Panc1 (cell line): ENCODE measurements around the gene SPRN. TPM values are rescaled to one million over a fixed set of nuclear protein-coding genes. Genes with fewer than 3 reads are reported as not detected.

ENCODE experiments used
- ATAC-seq: fragments of 200-7000 bp; cut with Tn5 transposase; 2 replicates; pipeline ENCODE4 v1.9.1; 2020; ENCODE audit warnings: mild to moderate bottlenecking, moderate library complexity
- BruUV-seq: library from RNA; stranded (reverse); fragments of 400-500 nt; replicated peaks from 2 replicates; lab custom pipeline; 2021; lab: Mats Ljungman, UMichigan
- CTCF ChIA-PET: fragments of 300-600 bp; sonication (Branson Sonifier 250); formaldehyde crosslinking; loops from one replicate; lab custom pipeline; 2022; ENCODE audit warnings: antibody characterized with exemption; lab: Charles Lee
- POLR2A ChIA-PET: fragments of 300-600 bp; sonication (Branson Sonifier 250); formaldehyde crosslinking; loops from one replicate; lab custom pipeline; 2022; ENCODE audit warnings: antibody characterized with exemption; lab: Charles Lee
- DNase-seq: peaks from one replicate; pipeline ENCODE4 v3.0.0-alpha.2; 2010; ENCODE audit warnings: low read depth, low spot score
- H3K27ac ChIP-seq: 2 replicates; pipeline ENCODE4 v1.5.1; 2011; ENCODE audit warnings: mild to moderate bottlenecking, low read length, inconsistent platforms
- H3K27me3 ChIP-seq: fragments of 200-500 bp; sonication (Bioruptor generic); 2 replicates; pipeline ENCODE4 v1.6.0; 2014; ENCODE audit warnings: low read length, inconsistent platforms; ENCODE audit not compliant: control insufficient read depth, insufficient read depth
- H3K36me3 ChIP-seq: fragments of 200-500 bp; sonication (Bioruptor generic); 2 replicates; pipeline ENCODE4 v1.5.1; 2014; ENCODE audit warnings: inconsistent platforms, mild to moderate bottlenecking, low read length, moderate library complexity; ENCODE audit not compliant: control insufficient read depth, insufficient read depth
- H3K4me1 ChIP-seq: 2 replicates; pipeline ENCODE4 v1.5.1; 2011; ENCODE audit warnings: inconsistent platforms, mild to moderate bottlenecking, low read length, moderate library complexity; ENCODE audit not compliant: control insufficient read depth, insufficient read depth
- H3K4me3 ChIP-seq, 2 experiments: 2 replicates each; pipeline ENCODE4 v1.5.1; 2011 to 2012; ENCODE audit warnings: low read depth in 2 of 2, low read length in 2 of 2, mild to moderate bottlenecking in 2 of 2, inconsistent platforms in 1 of 2, moderate library complexity in 1 of 2
- H3K9me3 ChIP-seq: fragments of 200-500 bp; sonication (Bioruptor generic); 2 replicates; pipeline ENCODE4 v1.5.1; 2014; ENCODE audit warnings: low read depth, mild to moderate bottlenecking, inconsistent platforms, low read length, moderate library complexity; ENCODE audit not compliant: control insufficient read depth, insufficient read depth
- POLR2AphosphoS5 ChIP-seq: IDR thresholded peaks from 2 replicates; pipeline ENCODE4 v1.6.1; 2012; ENCODE audit warnings: mild to moderate bottlenecking, low read depth, low read length, moderate library complexity
- REST ChIP-seq, 2 experiments: IDR thresholded peaks; 2 replicates each; pipeline ENCODE4 v1.6.1; 2011 to 2012; ENCODE audit warnings: low read depth in 2 of 2, control low read depth in 1 of 2, low read length in 1 of 2, mild to moderate bottlenecking in 1 of 2, moderate library complexity in 1 of 2; ENCODE audit not compliant: insufficient read depth in 1 of 2
- SIN3A ChIP-seq: IDR thresholded peaks from 2 replicates; pipeline ENCODE4 v1.6.1; 2012; ENCODE audit warnings: low read depth, mild to moderate bottlenecking, low read length, moderate library complexity, borderline replicate concordance; ENCODE audit not compliant: insufficient read depth
- TCF7L2 ChIP-seq: IDR thresholded peaks from 2 replicates; pipeline ENCODE4 v1.6.1; 2011; ENCODE audit warnings: mild to moderate bottlenecking, low read depth, low read length, inconsistent platforms
- in situ Hi-C: cut with HindIII; loops from 2 replicates; pipeline ENCODE4 v1.10.0; 2016; ENCODE audit warnings: low sequenced_read_pairs, low pct_unique_long_range_greater_than_20kb
- intact Hi-C: fragments of 100-400 bp; cut with micrococcal nuclease; formaldehyde crosslinking; loops from one replicate; pipeline ENCODE4 v1.10.0; 2022; ENCODE audit not compliant: unreplicated experiment
- total RNA-seq: library from RNA; stranded (reverse); gene quantifications from one replicate; pipeline ENCODE4 v1.2.1, GENCODE V29; 2021; ENCODE audit not compliant: unreplicated experiment
- TF ChIP-seq, protein P1 (sequence below): fragments of 450-650 bp; IDR thresholded peaks from 2 replicates; pipeline ENCODE4 v1.5.1; 2017; ENCODE audit warnings: mild to moderate bottlenecking

Gene SPRN
- total RNA-seq, 1 experiment from 2014 or later, result 0.64 TPM

DNA sequence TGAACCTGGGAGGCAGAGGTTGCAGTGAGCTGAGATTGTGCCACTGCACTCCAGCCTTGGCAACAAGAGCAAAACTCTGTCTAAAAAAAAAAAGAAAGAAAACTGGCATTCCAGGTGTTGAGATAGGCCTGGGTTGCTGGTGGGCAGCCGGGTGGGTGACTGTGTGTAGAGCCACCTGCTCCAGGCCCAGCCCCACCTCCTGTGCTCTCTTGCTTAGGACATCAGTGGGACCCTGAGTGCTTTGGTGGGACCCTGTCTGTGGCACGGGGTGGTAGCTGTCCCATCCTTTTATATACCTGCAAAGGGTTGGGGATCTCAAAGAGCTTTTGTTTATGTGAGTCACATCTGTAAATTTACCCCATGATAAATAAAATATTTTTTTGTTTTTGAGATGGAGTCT, 39.2 kb downstream of the SPRN start:
- in situ Hi-C loops, result no loop called here
- ChIA-PET CTCF (no interaction called here), POLR2A (no interaction called here)
- Histone ChIP-seq H3K4me3 (no peak overlapping the region), H3K27ac (no peak overlapping the region), H3K27me3 (no peaks in the 10 kb centered on the region), H3K36me3 (no peaks in the 10 kb centered on the region), H3K9me3 (no peaks in the 10 kb centered on the region), H3K4me1 (no peaks in the 10 kb centered on the region)
- ATAC-seq, result no peak
- TF ChIP-seq REST (IDR thresholded peaks at IDR 0.05; ENCODE audit: insufficient read depth in 1 of 2, low read depth in 2 of 2, low read length in 1 of 2), result no peak
- TF ChIP-seq TCF7L2, result no peak
- TF ChIP-seq SIN3A, result no peak
- intact Hi-C loops, result no loop called here
- DNase-seq, result no peak
- BruUV-seq, result no TSS peak

GRCh38 chr10:133384071-133384470, 40.4 kb downstream of the SPRN start:
- BruUV-seq, result no TSS peak

GRCh38 chr10:133383551-133383950, 40.9 kb downstream of the SPRN start:
- ChIA-PET POLR2A (no interaction called here), CTCF (no interaction called here)
- Histone ChIP-seq H3K4me3 (no peak overlapping the region), H3K4me1 (0 out of 2 replicates have a peak, but pooled peaks cover 3% of the 10 kb centered on the region), H3K27ac (no peak overlapping the region), H3K36me3 (no peaks in the 10 kb centered on the region), H3K9me3 (no peaks in the 10 kb centered on the region), H3K27me3 (no peaks in the 10 kb centered on the region)
- BruUV-seq, result no TSS peak
- TF ChIP-seq SIN3A (no peak), TCF7L2 (no peak), POLR2AphosphoS5 (no peak), REST (IDR thresholded peaks at IDR 0.05; ENCODE audit: insufficient read depth in 1 of 2, low read depth in 2 of 2, low read length in 1 of 2) (no peak)
- TF ChIP-seq, protein P1, sequence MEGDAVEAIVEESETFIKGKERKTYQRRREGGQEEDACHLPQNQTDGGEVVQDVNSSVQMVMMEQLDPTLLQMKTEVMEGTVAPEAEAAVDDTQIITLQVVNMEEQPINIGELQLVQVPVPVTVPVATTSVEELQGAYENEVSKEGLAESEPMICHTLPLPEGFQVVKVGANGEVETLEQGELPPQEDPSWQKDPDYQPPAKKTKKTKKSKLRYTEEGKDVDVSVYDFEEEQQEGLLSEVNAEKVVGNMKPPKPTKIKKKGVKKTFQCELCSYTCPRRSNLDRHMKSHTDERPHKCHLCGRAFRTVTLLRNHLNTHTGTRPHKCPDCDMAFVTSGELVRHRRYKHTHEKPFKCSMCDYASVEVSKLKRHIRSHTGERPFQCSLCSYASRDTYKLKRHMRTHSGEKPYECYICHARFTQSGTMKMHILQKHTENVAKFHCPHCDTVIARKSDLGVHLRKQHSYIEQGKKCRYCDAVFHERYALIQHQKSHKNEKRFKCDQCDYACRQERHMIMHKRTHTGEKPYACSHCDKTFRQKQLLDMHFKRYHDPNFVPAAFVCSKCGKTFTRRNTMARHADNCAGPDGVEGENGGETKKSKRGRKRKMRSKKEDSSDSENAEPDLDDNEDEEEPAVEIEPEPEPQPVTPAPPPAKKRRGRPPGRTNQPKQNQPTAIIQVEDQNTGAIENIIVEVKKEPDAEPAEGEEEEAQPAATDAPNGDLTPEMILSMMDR, result no peak
- intact Hi-C loops, result no loop called here
- in situ Hi-C loops, result no loop called here
- ATAC-seq (no peak), DNase-seq (no peak)

More at GRCh38 chr10:133384071-133384470, 40.4 kb downstream of the SPRN start:
- Histone ChIP-seq H3K36me3 (no peaks in the 10 kb centered on the region), H3K9me3 (no peaks in the 10 kb centered on the region), H3K27ac (no peak overlapping the region), H3K4me1 (0 out of 2 replicates have a peak, but pooled peaks cover 3% of the 10 kb centered on the region), H3K4me3 (no peak overlapping the region), H3K27me3 (no peaks in the 10 kb centered on the region)
- TF ChIP-seq SIN3A (no peak), POLR2AphosphoS5 (no peak)
- TF ChIP-seq, protein P1, result no peak
- in situ Hi-C loops, result no loop called here
- CTCF ChIA-PET, result no interaction called here
- intact Hi-C loops, result no loop called here
- no peak for DNase-seq
- POLR2A ChIA-PET, result no interaction called here
- no peak for ATAC-seq
